NT2/D1 (cell line): ENCODE measurements around the gene ARPC4.

Source experiments
- SUZ12 ChIP-seq: IDR thresholded peaks from 2 replicates; pipeline ENCODE4 v1.6.1; 2011; ENCODE audit not compliant: insufficient read length, insufficient read depth; ENCODE audit errors: extremely low read depth
- YY1 ChIP-seq: IDR thresholded peaks from 2 replicates; pipeline ENCODE4 v1.6.1; 2011; ENCODE audit not compliant: insufficient read length, insufficient read depth
- ZNF274 ChIP-seq: IDR thresholded peaks from 2 replicates; pipeline ENCODE4 v1.6.1; 2011; ENCODE audit warnings: mild to moderate bottlenecking, low read depth, low read length

- TF ChIP-seq YY1 (no peak), SUZ12 (no peak), ZNF274 (no peak)
These were observed 44.9 kb upstream of the ARPC4 start for GRCh38 chr3:9748031-9748430.
